Fibroblast of the aortic adventitia (primary cell): Measurements from ENCODE around the gene DTD1. TPM values are rescaled to one million over a fixed set of nuclear protein-coding genes. Genes with fewer than 3 reads are reported as not detected.

ENCODE experiments used
- DNase-seq: peaks from one replicate; pipeline ENCODE4 v3.0.0-alpha.2; 2010; ENCODE audit warnings: low read depth
- H3K4me3 ChIP-seq: 2 replicates; pipeline ENCODE4 v1.5.1; 2011; ENCODE audit warnings: low read depth, mild to moderate bottlenecking, control low read depth, low read length, moderate library complexity
- total RNA-seq: library from RNA; depleted of rRNA; stranded (reverse); fragments of >200 nt; gene quantifications from 2 replicates; pipeline ENCODE4 v1.2.3, GENCODE V29; 2012; ENCODE audit warnings: low replicate concordance
- TF ChIP-seq, protein P1 (sequence below): IDR thresholded peaks from 2 replicates; pipeline ENCODE4 v1.5.1; 2011; ENCODE audit warnings: mild to moderate bottlenecking, low read length, control low read depth, inconsistent platforms; ENCODE audit not compliant: insufficient read depth

Gene DTD1
- total RNA-seq, 1 donor, result 69.8 TPM

- no peak overlapping the region for H3K4me3 ChIP-seq
- DNase-seq, result no peak
- TF ChIP-seq, protein P1, sequence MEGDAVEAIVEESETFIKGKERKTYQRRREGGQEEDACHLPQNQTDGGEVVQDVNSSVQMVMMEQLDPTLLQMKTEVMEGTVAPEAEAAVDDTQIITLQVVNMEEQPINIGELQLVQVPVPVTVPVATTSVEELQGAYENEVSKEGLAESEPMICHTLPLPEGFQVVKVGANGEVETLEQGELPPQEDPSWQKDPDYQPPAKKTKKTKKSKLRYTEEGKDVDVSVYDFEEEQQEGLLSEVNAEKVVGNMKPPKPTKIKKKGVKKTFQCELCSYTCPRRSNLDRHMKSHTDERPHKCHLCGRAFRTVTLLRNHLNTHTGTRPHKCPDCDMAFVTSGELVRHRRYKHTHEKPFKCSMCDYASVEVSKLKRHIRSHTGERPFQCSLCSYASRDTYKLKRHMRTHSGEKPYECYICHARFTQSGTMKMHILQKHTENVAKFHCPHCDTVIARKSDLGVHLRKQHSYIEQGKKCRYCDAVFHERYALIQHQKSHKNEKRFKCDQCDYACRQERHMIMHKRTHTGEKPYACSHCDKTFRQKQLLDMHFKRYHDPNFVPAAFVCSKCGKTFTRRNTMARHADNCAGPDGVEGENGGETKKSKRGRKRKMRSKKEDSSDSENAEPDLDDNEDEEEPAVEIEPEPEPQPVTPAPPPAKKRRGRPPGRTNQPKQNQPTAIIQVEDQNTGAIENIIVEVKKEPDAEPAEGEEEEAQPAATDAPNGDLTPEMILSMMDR, result no peak
Observed at GRCh38 chr20:18734525-18735189, 146.8 kb downstream of the DTD1 start.

- no peak overlapping the region for H3K4me3 ChIP-seq
- DNase-seq, result no peak
- TF ChIP-seq, protein P1, result no peak
Observed at GRCh38 chr20:18737140-18737539, 149.3 kb downstream of the DTD1 start.

- peak; percentile 69 for DNase-seq
- no peak overlapping the region for H3K4me3 ChIP-seq
- TF ChIP-seq, protein P1, result no peak
Observed at GRCh38 chr20:18738055-18738454, 150.2 kb downstream of the DTD1 start.

GRCh38 chr20:18738888-18739287 is 151.0 kb downstream of the DTD1 start:
- no peak for DNase-seq
- no peak overlapping the region for H3K4me3 ChIP-seq
- TF ChIP-seq, protein P1, result no peak

- no peak overlapping the region for H3K4me3 ChIP-seq
- TF ChIP-seq, protein P1, result no peak
- DNase-seq, result peak; percentile 86
Observed at GRCh38 chr20:18739751-18740166, 151.9 kb downstream of the DTD1 start.

GRCh38 chr20:18740726-18741125 is 152.9 kb downstream of the DTD1 start:
- TF ChIP-seq, protein P1, result no peak
- H3K4me3 ChIP-seq, result no peak overlapping the region
- no peak for DNase-seq

DNA sequence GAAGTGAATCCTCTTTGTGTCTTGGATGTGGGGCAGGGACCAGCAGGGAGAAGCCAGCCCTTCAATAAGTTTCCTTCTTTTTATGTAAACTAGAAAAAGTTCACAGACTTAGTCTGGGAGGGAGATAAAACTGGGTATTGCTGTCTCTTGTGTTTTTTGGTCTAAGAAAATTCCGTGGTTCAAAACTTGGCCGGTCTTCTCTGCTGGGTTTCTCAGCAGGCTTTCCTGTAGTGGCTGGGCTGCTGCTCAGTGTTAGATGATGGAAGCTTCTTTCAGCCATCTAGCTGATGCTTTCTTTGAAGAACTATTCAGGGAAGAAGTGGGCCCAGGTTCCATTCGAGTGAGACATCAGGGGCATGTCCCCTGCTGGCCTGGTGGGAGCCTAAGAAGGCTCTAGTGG is 155.0 kb downstream of the DTD1 start:
- no peak overlapping the region for H3K4me3 ChIP-seq
- no peak for DNase-seq
- TF ChIP-seq, protein P1, result no peak
